OCI-LY3 (cell line): Measurements from ENCODE around the gene MLXIP.

Source experiments
- EZH2phosphoT487 ChIP-seq: fragments of 200-600 bp; shearing (Covaris generic); IDR thresholded peaks from 2 replicates; pipeline ENCODE4 v1.6.1; 2018; ENCODE audit warnings: antibody characterized with exemption, mixed run types, low read depth
- TF ChIP-seq, protein P1 (sequence below): fragments of 200-600, 300-600 bp; sonication (generic); IDR thresholded peaks from 2 replicates; pipeline ENCODE4 v1.5.1; 2014; ENCODE audit warnings: antibody characterized with exemption, low read length, low read depth

DNA sequence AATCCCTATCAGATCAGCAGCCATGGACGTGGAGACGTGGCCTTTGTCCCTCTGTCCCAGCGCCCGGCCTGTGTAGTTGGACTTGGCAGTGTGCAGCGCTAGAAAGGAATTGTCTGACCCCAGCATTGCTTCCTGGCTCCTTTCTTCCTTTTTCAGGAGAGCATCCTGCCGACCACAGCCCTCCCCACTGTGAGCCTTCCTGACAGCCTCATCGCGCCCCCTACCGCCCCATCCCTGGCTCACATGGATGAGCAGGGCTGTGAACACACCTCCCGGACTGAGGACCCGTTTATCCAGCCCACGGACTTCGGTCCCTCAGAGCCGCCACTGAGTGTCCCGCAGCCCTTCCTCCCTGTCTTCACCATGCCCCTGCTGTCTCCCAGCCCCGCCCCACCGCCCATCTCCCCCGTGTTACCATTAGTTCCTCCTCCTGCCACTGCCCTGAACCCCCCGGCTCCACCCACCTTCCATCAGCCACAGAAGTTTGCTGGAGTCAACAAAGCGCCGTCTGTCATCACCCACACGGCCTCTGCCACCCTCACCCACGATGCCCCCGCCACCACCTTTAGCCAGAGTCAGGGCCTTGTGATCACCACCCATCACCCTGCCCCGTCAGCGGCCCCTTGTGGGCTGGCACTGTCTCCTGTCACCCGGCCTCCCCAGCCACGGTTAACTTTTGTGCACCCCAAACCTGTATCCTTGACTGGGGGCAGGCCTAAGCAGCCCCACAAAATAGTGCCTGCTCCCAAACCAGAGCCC, 54.8 kb downstream of the MLXIP start:
- TF ChIP-seq, protein P1, sequence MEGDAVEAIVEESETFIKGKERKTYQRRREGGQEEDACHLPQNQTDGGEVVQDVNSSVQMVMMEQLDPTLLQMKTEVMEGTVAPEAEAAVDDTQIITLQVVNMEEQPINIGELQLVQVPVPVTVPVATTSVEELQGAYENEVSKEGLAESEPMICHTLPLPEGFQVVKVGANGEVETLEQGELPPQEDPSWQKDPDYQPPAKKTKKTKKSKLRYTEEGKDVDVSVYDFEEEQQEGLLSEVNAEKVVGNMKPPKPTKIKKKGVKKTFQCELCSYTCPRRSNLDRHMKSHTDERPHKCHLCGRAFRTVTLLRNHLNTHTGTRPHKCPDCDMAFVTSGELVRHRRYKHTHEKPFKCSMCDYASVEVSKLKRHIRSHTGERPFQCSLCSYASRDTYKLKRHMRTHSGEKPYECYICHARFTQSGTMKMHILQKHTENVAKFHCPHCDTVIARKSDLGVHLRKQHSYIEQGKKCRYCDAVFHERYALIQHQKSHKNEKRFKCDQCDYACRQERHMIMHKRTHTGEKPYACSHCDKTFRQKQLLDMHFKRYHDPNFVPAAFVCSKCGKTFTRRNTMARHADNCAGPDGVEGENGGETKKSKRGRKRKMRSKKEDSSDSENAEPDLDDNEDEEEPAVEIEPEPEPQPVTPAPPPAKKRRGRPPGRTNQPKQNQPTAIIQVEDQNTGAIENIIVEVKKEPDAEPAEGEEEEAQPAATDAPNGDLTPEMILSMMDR = no peak
- no peak for TF ChIP-seq EZH2phosphoT487
